ENCODE results near the gene PUM1. TPM values are rescaled to one million over a fixed set of nuclear protein-coding genes. Genes with fewer than 3 reads are reported as not detected.

Gene PUM1
- total RNA-seq, 2 experiments from 2014 or later, result 77.8 to 80.5 TPM

DNA sequence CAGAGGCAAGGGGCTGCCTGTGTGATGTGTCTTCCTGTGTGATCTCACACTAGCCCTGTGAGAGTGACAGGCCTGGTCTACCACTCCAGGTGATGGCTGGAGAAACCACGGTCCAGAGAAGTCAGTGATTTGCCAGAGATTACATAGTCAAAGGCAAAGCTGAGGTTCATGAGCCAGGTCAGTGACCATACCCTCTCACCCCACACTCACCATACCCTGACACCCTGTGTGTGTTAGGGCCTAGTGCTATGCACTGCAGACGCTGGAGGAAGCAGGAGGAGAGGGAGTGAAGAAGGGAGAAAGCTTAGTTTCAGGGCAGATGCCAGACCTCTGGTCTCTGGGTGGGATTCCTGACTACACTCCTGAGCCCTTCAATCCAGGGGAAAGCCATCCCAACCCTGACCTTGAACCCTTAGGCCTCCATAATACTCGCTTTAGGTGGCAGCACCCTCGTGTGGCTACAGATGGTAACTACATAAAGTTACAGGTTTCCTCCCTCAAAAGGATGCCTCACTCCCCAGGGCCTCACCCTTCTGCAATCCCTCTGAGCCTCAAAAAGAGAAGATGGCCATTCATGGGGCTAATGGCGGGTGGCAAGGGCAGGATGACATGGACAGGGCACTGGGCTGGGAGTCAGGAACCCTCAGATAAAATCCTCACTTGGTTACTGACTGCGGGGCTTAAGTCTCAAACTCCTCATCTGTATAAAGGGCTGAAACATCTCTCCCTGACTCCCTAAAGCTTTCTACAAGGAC is 136.2 kb downstream of the PUM1 start:
- no peaks in the 10 kb centered on the region for H3K4me1 Mint-ChIP-seq (ENCODE audit: low read depth)
- intact Hi-C loops (cut with micrococcal nuclease), result loop anchor here (1.0 kb wide), 3 partner anchors 128 to 210 kb away; no protein-coding TSS in a partner anchor
- no peaks in the 10 kb centered on the region for H3K9me3 Mint-ChIP-seq
- POLR2A ChIA-PET, result interaction anchor here (1.8 kb wide), 1 partner anchor 127 kb away, joined by 4 read pairs; no protein-coding TSS in a partner anchor
- peaks cover 10% of the 10 kb centered on the region for H3K36me3 Mint-ChIP-seq
- no peak overlapping the region for H3K27ac Mint-ChIP-seq
- peak; percentile 60 for DNase-seq
- CTCF ChIA-PET, result interaction anchor here (0.6 to 11.8 kb wide), 14 partner anchors 10 to 222 kb away, joined by 3 to 122 read pairs (median 6); no protein-coding TSS in a partner anchor
- no peak overlapping the region for H3K4me3 Mint-ChIP-seq
- H3K27me3 Mint-ChIP-seq, result no peaks in the 10 kb centered on the region

DNA sequence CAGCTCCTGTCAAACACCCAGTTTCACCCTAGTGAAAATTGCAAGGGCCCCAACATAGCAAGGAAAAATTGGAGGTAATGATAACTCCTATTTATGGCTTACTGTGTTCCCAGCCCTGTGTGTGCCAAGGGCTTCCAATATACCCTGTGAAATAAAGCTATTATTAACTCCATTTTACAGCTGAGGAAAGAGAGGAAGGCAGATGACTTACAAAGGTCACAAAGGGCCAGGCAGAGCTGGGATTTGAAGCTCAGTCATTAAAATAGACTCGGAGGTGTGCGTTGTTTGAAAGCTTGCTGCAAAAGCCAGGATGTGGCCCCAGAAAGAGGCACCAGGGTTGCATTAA is 136.8 kb downstream of the PUM1 start:
- H3K4me1 Mint-ChIP-seq (ENCODE audit: low read depth), result no peaks in the 10 kb centered on the region
- no peak for DNase-seq
- no peak overlapping the region for H3K4me3 Mint-ChIP-seq
- H3K27ac Mint-ChIP-seq, result no peak overlapping the region
- peaks cover 5% of the 10 kb centered on the region for H3K36me3 Mint-ChIP-seq
- intact Hi-C loops (cut with micrococcal nuclease), result loop anchor here (1.0 kb wide), 3 partner anchors 127 to 209 kb away; no protein-coding TSS in a partner anchor
- POLR2A ChIA-PET, result interaction anchor here (1.8 kb wide), 1 partner anchor 127 kb away, joined by 4 read pairs; no protein-coding TSS in a partner anchor
- no peaks in the 10 kb centered on the region for H3K9me3 Mint-ChIP-seq
- CTCF ChIA-PET, result interaction anchor here (0.9 to 11.8 kb wide), 11 partner anchors 9 to 223 kb away, joined by 3 to 122 read pairs (median 7); no protein-coding TSS in a partner anchor
- no peaks in the 10 kb centered on the region for H3K27me3 Mint-ChIP-seq

DNA sequence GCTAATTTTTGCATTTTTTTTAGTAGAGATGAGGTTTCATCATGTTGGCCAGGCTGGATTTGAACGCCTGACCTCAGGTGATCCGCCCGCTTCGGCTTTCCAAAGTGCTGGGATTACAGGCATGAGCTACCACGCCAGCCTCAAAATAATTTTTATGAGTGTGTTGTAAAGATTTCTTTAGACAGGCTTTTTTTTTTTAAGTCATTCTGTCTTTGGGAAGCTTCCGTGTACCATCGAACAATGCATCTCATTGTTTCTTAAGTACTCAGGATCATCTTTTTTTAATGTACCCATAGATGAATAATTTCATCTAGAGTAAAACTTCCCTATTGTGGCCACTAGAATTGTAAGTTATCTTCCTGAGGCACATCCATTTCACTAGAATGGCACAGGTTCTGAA is 137.3 kb downstream of the PUM1 start:
- H3K27ac Mint-ChIP-seq, result no peak overlapping the region
- no peaks in the 10 kb centered on the region for H3K27me3 Mint-ChIP-seq
- DNase-seq, result no peak
- H3K4me3 Mint-ChIP-seq, result no peak overlapping the region
- no peaks in the 10 kb centered on the region for H3K4me1 Mint-ChIP-seq (ENCODE audit: low read depth)
- CTCF ChIA-PET, result interaction anchor here (0.6 to 11.8 kb wide), 11 partner anchors 9 to 898 kb away, joined by 3 to 122 read pairs (median 7); no protein-coding TSS in a partner anchor
- POLR2A ChIA-PET, result interaction anchor here (1.8 kb wide), 1 partner anchor 126 kb away, joined by 4 read pairs; no protein-coding TSS in a partner anchor
- H3K9me3 Mint-ChIP-seq, result no peaks in the 10 kb centered on the region
- intact Hi-C loops (cut with micrococcal nuclease), result no loop called here
- peaks cover 3% of the 10 kb centered on the region for H3K36me3 Mint-ChIP-seq

DNA sequence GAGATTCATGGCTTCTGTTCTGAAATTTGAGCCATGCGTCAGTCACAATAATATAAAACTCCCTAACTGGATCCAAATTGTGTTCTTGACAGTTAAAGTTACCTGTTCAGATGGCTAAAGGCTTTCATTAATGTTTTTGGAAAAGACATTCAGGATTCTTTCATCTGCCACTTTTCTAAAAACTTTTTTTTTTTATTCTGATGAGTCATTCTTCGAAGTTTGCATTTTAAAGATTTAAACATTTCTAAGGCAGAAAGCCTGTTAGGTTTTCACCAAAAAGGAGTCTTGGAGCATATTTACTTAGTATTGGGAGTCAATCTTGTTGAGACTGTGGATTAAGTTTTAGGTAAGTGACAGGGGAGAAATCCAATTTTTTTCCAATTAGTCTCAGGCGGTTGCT is 138.1 kb downstream of the PUM1 start:
- CTCF ChIA-PET, result interaction anchor here (0.6 to 11.8 kb wide), 7 partner anchors 8 to 899 kb away, joined by 3 to 122 read pairs (median 9); no protein-coding TSS in a partner anchor
- H3K9me3 Mint-ChIP-seq, result no peaks in the 10 kb centered on the region
- no peaks in the 10 kb centered on the region for H3K36me3 Mint-ChIP-seq
- intact Hi-C loops (cut with micrococcal nuclease), result no loop called here
- H3K27me3 Mint-ChIP-seq, result no peaks in the 10 kb centered on the region
- H3K4me3 Mint-ChIP-seq, result no peak overlapping the region
- no peak for DNase-seq
- no peak overlapping the region for H3K27ac Mint-ChIP-seq
- POLR2A ChIA-PET, result no interaction called here
- no peaks in the 10 kb centered on the region for H3K4me1 Mint-ChIP-seq (ENCODE audit: low read depth)

DNA sequence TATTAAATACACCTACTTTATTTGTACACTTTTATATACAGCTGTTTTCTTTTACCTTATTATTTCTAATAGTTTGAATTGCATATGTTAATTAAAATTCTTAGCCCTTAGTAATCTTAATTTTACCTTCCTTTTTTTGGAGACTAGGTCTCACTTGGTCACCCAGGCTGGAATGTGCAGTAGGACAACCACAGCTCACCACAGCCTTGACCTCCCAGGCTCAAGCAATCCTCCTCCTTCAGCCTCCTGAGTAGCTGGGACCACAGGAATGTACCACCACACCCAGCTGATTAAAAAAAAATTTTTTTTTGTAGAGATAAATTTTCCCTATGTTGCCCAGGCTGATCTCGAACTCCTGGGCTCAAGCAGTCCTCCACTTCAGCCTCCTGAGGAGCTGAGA is 141.9 kb downstream of the PUM1 start:
- Mint-ChIP-seq H3K27ac (no peak overlapping the region), H3K27me3 (peaks cover 2% of the 10 kb centered on the region), H3K4me1 (ENCODE audit: low read depth) (peaks cover 5% of the 10 kb centered on the region), H3K36me3 (no peaks in the 10 kb centered on the region), H3K4me3 (no peak overlapping the region), H3K9me3 (no peaks in the 10 kb centered on the region)
- POLR2A ChIA-PET, result no interaction called here
- no peak for DNase-seq
- intact Hi-C loops (cut with micrococcal nuclease), result no loop called here
- CTCF ChIA-PET, result interaction anchor here (0.7 to 11.8 kb wide), 7 partner anchors 12 to 1700 kb away, joined by 3 to 122 read pairs (median 5); no protein-coding TSS in a partner anchor

DNA sequence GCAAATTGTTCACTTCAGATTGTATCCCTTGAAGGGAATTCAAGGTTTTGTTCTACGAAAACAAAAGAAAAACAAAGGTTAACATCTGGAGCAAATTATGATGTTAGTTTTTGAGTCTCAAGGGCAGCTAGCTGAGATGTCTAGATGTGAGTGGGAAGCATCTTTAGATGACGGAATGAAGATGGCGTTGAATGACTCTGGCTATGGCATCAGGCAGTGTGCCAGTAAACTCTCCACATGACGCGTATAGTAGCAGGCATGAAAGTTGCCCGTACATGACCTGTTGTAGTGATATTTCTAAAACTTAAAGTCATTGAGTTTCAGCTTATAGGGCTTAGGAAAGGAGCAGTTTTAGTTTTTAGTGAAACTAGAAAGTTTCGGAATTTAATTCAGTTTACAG is 144.7 kb downstream of the PUM1 start:
- intact Hi-C loops (cut with micrococcal nuclease), result no loop called here
- peaks cover 5% of the 10 kb centered on the region for H3K4me1 Mint-ChIP-seq (ENCODE audit: low read depth)
- no peak overlapping the region for H3K27ac Mint-ChIP-seq
- H3K4me3 Mint-ChIP-seq, result no peak overlapping the region
- H3K36me3 Mint-ChIP-seq, result no peaks in the 10 kb centered on the region
- no peak for DNase-seq
- CTCF ChIA-PET, result interaction anchor here (1.0 to 11.8 kb wide), 3 partner anchors 10 to 141 kb away, joined by 3 to 122 read pairs (median 28); no protein-coding TSS in a partner anchor
- no peaks in the 10 kb centered on the region for H3K9me3 Mint-ChIP-seq
- POLR2A ChIA-PET, result no interaction called here
- H3K27me3 Mint-ChIP-seq, result peaks cover 2% of the 10 kb centered on the region

DNA sequence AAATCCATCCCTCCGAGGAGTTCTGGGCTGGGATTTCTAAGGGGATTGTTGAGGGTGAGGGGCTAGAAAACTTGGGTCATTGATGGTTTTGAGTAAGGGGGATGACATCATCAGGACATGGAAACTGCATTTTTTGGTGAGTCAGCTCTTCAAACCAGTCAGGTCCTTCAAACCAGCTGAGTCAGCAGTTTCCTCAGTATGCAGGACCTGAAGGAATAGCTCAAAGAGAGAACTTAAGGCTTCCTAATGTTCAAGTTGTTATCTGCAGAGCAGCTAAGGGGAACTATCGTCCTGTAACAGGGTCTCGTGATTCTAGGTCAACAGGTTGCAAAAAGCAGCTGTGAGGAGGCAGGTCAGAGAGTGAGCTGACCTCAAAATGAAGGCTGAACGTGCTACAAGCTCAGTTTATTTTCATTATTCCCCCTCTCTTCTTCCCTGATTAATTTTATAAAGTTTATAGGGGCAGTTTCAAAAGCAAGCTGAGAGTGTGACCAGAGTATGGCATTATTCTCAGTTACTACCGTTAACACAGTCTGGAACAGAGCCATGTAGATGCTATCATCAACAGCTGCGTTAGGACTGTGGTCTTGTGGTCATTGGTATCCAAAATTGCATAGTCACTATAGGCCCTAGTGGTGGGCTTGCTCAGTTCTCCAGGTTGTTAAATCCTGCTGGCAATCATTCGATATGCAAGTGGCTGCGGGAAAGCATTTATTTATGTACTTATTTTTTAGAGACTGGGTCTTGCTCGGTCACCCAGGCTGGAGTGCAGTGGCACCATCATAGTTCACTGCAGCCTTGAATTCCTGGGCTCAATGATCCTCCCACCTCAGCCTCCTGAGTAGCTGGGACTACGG is 146.3 kb downstream of the PUM1 start:
- H3K4me3 Mint-ChIP-seq, result no peak overlapping the region
- ChIA-PET POLR2A (no interaction called here), CTCF (interaction anchor here (0.6 to 3.5 kb wide), 8 partner anchors 9 to 245 kb away, joined by 3 to 28 read pairs (median 7); no protein-coding TSS in a partner anchor)
- no peaks in the 10 kb centered on the region for H3K36me3 Mint-ChIP-seq
- intact Hi-C loops (cut with micrococcal nuclease), result no loop called here
- no peak overlapping the region for H3K27ac Mint-ChIP-seq
- H3K9me3 Mint-ChIP-seq, result no peaks in the 10 kb centered on the region
- H3K4me1 Mint-ChIP-seq (ENCODE audit: low read depth), result peaks cover 5% of the 10 kb centered on the region
- DNase-seq, result no peak
- peaks cover 2% of the 10 kb centered on the region for H3K27me3 Mint-ChIP-seq

DNA sequence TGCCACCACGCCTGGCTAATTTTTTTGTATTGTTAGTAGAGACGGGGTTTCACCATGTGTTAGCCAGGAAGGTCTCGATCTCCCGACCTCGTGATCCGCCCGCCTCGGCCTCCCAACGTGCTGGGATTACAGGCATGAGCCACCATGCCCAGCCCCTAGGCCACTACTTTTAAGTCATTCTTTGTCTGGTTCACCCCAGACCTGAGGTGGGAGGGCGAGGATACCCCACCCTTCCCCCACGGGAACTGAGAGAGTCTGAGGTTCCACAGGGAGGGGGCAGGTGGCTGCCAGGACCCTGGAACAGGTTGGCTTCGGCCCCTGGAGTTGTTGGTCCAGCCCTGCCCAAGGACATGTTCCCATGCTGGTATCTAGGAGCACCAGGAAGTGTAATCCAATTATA is 149.2 kb downstream of the PUM1 start:
- Mint-ChIP-seq H3K9me3 (no peaks in the 10 kb centered on the region), H3K27ac (no peak overlapping the region), H3K36me3 (no peaks in the 10 kb centered on the region), H3K4me1 (ENCODE audit: low read depth) (peaks cover 5% of the 10 kb centered on the region), H3K27me3 (peaks cover 2% of the 10 kb centered on the region), H3K4me3 (no peak overlapping the region)
- intact Hi-C loops (cut with micrococcal nuclease), result no loop called here
- ChIA-PET POLR2A (no interaction called here), CTCF (interaction anchor here (7.7 kb wide), 1 partner anchor 115 kb away, joined by 227 read pairs; no protein-coding TSS in a partner anchor)
- DNase-seq, result no peak

DNA sequence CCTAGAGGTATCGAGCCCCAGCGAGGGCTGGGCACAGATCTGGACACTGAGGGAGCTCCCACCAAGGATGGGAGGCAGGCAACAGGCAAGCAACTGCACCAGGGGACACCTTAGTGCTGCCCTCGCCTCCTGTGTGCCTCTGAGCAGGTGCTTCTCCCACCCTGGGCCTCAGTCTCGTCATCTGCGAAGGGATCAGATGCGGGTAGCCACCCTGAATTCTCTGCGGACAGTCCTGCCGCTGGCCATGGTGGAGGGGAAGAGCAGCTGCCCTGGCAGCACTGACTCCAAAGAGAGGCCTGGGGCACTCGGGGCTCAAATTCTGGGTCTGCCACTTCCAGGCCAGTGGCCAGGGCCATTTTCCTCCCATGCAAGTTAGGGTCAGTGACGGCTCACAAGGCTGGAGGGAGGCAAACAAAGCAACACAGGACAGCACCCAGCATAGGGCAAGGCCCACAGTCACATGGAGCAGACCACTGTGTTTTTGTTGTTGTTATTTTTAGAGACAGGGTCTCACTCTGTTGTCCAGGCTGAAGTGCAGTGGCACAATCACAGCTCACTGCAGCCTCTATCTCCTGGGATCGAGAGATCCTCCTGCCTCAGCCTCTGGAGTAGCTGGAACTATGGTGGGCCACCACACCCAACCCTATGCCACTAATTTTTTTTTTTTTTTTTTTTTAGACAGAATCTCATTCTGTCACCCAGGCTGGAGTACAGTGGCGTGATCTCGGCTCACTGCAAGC is 149.9 kb downstream of the PUM1 start:
- no peaks in the 10 kb centered on the region for H3K9me3 Mint-ChIP-seq
- peaks cover 5% of the 10 kb centered on the region for H3K4me1 Mint-ChIP-seq (ENCODE audit: low read depth)
- peaks cover 2% of the 10 kb centered on the region for H3K27me3 Mint-ChIP-seq
- no peaks in the 10 kb centered on the region for H3K36me3 Mint-ChIP-seq
- ChIA-PET POLR2A (interaction anchor here (0.6 kb wide), 1 partner anchor 193 kb away, joined by 4 read pairs; no protein-coding TSS in a partner anchor), CTCF (interaction anchor here (2.0 to 7.7 kb wide), 2 partner anchors 114 to 133 kb away, joined by 10 to 227 read pairs; no protein-coding TSS in a partner anchor)
- no peak overlapping the region for H3K4me3 Mint-ChIP-seq
- H3K27ac Mint-ChIP-seq, result no peak overlapping the region
- intact Hi-C loops (cut with micrococcal nuclease), result no loop called here
- no peak for DNase-seq

DNA sequence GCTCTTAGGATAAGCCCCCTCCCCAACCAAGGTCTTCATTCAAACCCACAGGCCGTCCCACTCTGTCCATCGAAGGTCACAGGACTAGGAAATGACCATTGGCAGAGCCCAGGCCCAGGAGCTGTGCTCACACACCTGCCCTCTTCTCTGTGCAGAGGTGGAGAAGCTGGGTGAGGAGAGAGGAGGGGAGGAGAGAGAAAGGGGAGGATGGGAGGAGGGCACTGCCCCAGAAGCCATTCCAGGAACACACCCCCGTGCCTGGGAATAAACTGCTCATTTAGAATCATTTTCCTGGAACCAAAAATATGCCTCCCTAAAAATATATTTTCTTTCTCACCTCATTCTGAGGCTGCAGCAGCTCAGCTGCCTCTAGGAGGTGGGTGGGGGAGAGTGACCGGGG is 150.6 kb downstream of the PUM1 start:
- H3K9me3 Mint-ChIP-seq, result no peaks in the 10 kb centered on the region

DNA sequence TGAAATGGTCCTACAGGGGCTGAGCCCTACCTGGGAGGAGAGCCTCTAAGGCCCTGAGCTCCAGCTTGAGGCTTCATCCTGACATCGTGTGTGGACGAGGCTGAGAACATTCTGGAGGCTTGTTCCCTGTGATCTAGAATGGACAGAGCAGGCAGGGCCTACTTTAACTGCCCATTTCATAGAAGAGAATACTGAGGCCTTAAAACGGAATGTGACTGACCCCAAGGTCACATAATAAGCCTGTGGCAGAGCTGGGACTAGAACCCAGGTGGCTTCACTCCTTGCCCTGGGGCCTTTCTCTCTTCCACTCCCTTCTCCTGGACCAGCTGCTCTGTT is 151.0 kb downstream of the PUM1 start:
- intact Hi-C loops (cut with micrococcal nuclease), result no loop called here
- POLR2A ChIA-PET, result no interaction called here
- Mint-ChIP-seq H3K4me3 (no peak overlapping the region), H3K27ac (no peak overlapping the region), H3K4me1 (ENCODE audit: low read depth) (peaks cover 5% of the 10 kb centered on the region), H3K27me3 (peaks cover 9% of the 10 kb centered on the region), H3K36me3 (no peaks in the 10 kb centered on the region), H3K9me3 (no peaks in the 10 kb centered on the region)
- DNase-seq, result no peak
- CTCF ChIA-PET, result interaction anchor here (2.0 to 7.7 kb wide), 3 partner anchors 113 to 135 kb away, joined by 10 to 227 read pairs (median 36); no protein-coding TSS in a partner anchor

More for the DNA sequence above, 150.6 kb downstream of the PUM1 start:
- POLR2A ChIA-PET, result no interaction called here
- CTCF ChIA-PET, result interaction anchor here (2.0 to 7.7 kb wide), 3 partner anchors 113 to 135 kb away, joined by 10 to 227 read pairs (median 36); no protein-coding TSS in a partner anchor
- no peak for DNase-seq
- intact Hi-C loops (cut with micrococcal nuclease), result no loop called here
- peaks cover 5% of the 10 kb centered on the region for H3K4me1 Mint-ChIP-seq (ENCODE audit: low read depth)
- no peaks in the 10 kb centered on the region for H3K36me3 Mint-ChIP-seq
- H3K4me3 Mint-ChIP-seq, result no peak overlapping the region
- H3K27me3 Mint-ChIP-seq, result peaks cover 5% of the 10 kb centered on the region
- no peak overlapping the region for H3K27ac Mint-ChIP-seq

Data from activated CD4-positive, alpha-beta memory T cell treated with anti-CD3 and anti-CD28 coated beads for 36 hours (primary cell).